HG02840 (cell line): Measurements from ENCODE around the gene C6orf163.
A peak's percentile ranks its signal among the peaks of the same experiment; 100 is the strongest.

ENCODE experiments used
- ATAC-seq: cut with Tn5 transposase; IDR thresholded peaks from one replicate; pipeline ENCODE4 v1.9.1; 2021; ENCODE audit warnings: mild to moderate bottlenecking, moderate library complexity, moderate number of reproducible peaks; ENCODE audit not compliant: unreplicated experiment, low FRiP score

Gene C6orf163

DNA sequence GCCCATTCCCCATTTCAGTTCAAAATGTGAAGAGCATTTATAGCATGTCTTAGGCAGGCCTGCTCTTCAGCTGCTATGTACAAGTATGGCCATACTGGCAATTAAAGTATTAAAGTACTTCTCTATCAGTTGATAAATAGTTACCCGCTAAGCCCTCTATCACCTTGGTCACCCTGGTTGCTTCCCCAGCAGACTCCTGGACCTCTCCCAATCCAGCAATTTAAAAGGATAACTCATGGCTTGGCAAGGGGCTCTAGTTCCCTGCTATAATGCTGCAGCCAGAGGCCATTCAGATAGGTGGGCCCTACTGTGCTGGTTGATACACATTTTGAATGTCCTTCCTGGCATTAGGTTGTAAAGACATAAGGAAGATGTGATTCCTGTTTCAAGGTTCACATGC lies 7.0 kb downstream of the C6orf163 start:
- no peak for ATAC-seq

DNA sequence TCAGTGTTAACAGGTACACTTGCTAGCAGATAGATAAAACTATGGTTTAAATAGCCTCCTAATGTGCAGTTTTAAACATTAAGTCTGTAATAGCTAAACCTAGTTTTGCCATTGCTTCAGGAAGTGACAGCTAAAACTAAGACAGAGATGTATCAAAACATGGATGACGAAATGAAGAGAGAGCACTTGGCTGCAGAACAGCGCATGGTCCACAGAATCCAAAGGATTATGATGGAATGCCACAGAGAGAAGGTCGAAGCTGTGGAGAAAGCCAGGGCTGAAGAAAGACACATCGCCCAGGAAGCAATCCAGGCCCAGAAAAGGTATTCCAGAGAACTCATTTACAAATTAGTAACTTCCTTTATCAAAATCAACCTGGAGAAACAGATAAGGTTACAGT lies 11.6 kb downstream of the C6orf163 start:
- no peak for ATAC-seq

- no peak for ATAC-seq
Observed at GRCh38 chr6:87357479-87358196, 13.0 kb downstream of the C6orf163 start.

DNA sequence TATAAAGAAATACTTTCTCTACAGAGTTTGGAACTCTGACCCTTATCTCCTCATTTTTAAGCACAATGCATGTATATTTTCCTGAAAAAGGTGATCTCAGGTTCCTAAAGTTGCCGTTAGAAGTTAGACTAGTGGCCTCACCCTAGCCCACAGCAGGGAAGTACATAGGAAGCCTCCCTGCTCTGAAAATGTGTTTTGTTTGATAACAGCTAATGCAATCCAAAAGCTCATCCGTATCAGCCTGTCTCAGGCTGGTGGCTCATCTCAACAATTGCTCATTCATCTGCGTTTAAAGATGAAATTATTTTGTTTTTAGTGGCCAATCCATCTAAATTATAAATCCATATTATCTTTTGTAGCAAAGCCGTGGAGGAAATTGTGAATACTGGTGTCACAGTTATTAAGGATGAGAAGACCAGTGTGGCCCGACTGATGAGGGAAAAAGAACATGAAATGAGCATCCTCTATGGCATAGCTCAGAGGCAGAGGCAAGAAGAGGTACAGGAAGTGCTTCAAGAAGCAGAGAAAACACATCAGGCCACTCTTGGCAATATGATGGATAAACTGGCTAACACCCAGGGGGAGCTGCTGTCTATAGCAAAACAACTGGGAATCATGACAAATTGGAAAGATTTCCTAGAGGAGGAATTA lies 20.1 kb downstream of the C6orf163 start:
- no peak for ATAC-seq

GRCh38 chr6:87366072-87366827 lies 21.6 kb downstream of the C6orf163 start:
- no peak for ATAC-seq

GRCh38 chr6:87366899-87367298 lies 22.3 kb downstream of the C6orf163 start:
- ATAC-seq = no peak

- ATAC-seq = no peak
Observed at GRCh38 chr6:87373377-87373776, 28.8 kb downstream of the C6orf163 start.

DNA sequence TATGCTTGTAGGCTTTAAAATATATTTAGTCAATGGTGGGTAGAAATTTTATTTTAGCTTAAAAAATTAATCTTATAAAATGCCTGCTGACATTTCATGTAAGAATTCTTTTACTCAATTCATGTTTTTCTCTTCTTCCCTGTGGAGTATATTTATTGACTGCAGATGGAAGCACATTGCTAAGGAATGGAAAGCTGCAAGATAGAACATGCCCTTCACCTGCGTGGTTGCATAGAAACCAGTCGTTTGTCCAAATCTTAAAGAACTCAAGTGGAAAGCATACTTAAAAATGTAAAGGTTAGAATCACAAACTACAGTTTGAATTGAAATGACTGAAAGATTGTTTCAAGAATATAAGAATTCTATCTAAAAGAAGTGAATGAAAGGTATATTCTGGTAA lies 30.7 kb downstream of the C6orf163 start:
- ATAC-seq = no peak

GRCh38 chr6:87376643-87377042 lies 32.0 kb downstream of the C6orf163 start:
- no peak for ATAC-seq

GRCh38 chr6:87378947-87379346 lies 34.3 kb downstream of the C6orf163 start:
- ATAC-seq = no peak

GRCh38 chr6:87382861-87383260 lies 38.2 kb downstream of the C6orf163 start:
- ATAC-seq = no peak

GRCh38 chr6:87384038-87384437 lies 39.4 kb downstream of the C6orf163 start:
- ATAC-seq = no peak

DNA sequence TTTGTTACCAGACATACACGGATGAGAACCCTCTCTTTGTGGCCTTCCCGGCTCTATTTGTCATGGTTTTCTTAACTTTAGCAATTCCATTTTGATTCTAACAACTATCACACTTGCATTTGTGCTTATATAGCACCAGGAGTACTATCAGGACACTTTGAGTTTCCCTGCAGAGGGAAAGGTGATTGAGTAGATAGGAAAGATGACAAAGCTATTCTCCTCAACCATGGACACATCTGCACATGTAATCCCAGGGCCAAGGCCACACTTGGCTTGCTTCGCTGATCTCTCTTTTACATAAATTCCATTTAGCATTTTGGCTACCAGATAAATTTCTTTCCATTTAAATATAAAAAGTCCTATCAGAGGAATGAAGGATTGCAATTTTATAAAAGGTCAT lies 39.8 kb downstream of the C6orf163 start:
- no peak for ATAC-seq

DNA sequence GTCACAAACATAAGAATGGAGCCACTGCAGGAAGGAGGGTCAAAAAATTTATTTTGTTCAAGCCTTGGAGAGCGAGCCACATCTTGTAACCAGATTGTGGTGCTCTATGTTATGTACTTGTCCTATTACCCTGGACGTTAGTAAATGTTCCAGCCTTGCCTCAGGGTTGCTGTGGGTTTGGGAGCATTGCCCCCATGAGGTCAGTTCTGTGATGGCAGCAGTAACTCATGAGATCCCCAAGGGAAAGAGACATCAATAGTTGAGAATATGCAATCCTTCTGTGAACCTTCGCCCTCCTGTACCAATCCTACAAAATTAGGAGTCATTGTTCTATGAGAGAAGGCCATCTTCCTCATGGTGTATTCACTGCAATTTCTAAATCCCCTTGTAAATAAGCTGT lies 46.7 kb downstream of the C6orf163 start:
- ATAC-seq = no peak

DNA sequence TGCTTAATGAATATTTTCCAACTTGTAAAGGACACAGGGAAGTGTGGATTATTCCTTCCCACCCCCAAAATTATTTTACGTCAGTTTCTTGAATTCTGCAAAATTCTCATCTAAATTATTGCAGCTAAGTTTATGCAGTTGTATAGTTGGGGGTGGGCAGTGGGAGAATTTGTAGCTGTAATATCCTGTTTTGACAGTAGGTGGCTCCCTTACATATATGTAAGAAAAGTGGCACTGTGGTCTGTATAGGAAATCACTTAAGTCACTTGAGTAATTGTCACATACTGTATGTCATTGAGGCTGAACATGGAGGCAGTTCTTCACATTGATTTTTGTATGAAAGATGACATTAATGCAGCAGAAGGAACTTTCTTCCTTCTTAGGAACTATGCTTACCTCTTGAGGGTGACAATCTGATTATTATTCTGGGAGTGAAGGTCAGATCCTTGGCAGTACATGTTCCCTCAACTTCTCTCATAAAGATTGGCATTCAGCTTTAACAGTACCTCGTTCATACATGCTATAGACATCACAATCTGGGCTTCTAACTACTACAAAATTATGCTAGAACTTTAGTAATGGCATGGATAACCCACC lies 48.5 kb downstream of the C6orf163 start:
- ATAC-seq = peak; percentile 68

- ATAC-seq = no peak
Observed at GRCh38 chr6:87395431-87395830, 50.8 kb downstream of the C6orf163 start.

GRCh38 chr6:87396595-87397392 lies 52.2 kb downstream of the C6orf163 start:
- ATAC-seq = peak; percentile 49

DNA sequence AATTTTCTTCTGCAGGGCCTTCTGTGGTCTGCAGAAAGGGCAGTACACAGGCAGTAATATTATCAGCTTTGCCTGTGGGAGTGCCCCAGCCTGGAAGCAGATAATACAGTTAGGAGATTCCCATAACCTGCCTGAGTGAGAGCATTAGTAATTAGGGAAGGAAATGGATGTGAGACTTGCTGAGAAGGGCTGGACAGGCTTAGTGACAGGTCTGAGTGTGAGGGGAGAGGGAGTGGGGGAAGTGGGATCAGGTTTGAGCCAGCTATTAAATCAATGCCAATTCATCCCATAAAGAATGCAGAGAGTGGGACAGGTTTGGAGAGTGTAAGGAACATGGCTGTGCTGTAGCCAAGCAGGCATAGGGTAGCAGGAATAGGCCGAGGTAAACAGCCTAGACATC lies 53.0 kb downstream of the C6orf163 start:
- ATAC-seq = no peak

- no peak for ATAC-seq
Observed at GRCh38 chr6:87401832-87402231, 57.2 kb downstream of the C6orf163 start.

GRCh38 chr6:87407561-87407900 lies 62.9 kb downstream of the C6orf163 start:
- ATAC-seq = no peak
